PC-3 (cell line): ENCODE measurements around the gene AP4B1.

Experiments
- CTCF ChIP-seq: fragments of 300-600 bp; sonication (generic); conservative IDR thresholded peaks from 2 replicates; pipeline ENCODE4 v1.5.1; 2017; ENCODE audit warnings: antibody characterized with exemption, low read depth, mild to moderate bottlenecking, low read length
- EZH2 ChIP-seq: fragments of 300-600 bp; sonication (generic); IDR thresholded peaks from one replicate; pipeline ENCODE4 v1.6.1; 2017; ENCODE audit warnings: antibody characterized with exemption, mild to moderate bottlenecking, low read length; ENCODE audit not compliant: unreplicated experiment

GRCh38 chr1:113931451-113931851 is 26.9 kb upstream of the AP4B1 start:
- TF ChIP-seq EZH2 = no peak
- TF ChIP-seq CTCF = no peak
